ENCODE measurements around the gene PSTPIP1. TPM values are rescaled to one million over a fixed set of nuclear protein-coding genes. Genes with fewer than 3 reads are reported as not detected.

The PSTPIP1 gene
- total and polyA plus RNA-seq, 10 of the 15 experiments (the other 5 are each of a cell fraction or from before 2014, with no cell fraction given): 0.50 to 29.3 (median 14.5) TPM

DNA sequence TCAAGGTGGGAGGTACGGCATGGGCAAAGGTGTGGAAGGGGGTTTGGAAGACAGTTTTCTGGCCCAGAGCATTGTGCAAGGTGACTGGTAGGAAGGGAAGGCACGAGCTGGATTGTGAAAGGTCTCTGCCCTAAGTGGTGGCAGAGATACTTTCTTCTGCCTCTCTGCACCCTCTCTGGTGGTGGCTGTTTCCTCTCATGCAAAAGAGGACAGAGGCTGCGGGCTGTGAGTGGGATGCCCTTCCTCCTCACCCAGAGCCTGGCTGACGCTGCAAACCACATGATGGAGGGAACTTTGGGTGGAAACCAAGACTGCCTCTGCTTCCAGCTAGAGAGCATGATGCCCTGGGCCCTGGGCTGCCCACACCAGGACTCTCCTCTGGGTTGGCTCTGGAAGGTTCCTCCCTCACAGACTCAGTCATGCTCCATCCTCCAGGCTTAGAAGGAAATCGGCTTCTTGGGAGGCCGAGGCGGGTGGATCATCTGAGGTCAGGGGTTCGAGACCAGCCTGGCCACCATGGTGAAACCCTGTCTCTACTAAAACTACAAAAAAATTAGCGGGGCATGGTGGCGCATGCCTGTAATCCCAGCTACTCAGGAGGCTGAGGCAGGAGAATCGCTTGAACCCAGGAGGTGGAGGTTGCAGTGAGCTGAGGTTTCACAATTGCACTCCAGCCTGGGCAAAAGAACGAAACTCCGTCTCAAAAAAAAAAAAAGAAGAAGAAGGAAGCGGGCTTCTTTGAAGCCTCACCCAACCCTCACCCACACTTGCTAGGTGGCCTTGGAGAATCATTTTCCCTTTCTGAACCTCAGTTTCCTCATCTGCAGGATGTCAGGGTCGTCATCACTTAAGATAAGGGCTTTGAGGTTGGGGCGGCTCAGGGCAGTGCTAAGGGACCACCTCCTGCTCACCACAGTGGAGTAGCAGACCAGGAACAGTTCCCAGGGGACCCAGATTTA is 8.3 kb downstream of the PSTPIP1 start (continued):
- TF ChIP-seq SIN3A (IDR thresholded peaks at IDR 0.05; ENCODE audit: low read depth, low read length): no peak
- no peak for TF ChIP-seq ZSCAN29 (IDR thresholded peaks at IDR 0.05)
- TF ChIP-seq, protein P1, sequence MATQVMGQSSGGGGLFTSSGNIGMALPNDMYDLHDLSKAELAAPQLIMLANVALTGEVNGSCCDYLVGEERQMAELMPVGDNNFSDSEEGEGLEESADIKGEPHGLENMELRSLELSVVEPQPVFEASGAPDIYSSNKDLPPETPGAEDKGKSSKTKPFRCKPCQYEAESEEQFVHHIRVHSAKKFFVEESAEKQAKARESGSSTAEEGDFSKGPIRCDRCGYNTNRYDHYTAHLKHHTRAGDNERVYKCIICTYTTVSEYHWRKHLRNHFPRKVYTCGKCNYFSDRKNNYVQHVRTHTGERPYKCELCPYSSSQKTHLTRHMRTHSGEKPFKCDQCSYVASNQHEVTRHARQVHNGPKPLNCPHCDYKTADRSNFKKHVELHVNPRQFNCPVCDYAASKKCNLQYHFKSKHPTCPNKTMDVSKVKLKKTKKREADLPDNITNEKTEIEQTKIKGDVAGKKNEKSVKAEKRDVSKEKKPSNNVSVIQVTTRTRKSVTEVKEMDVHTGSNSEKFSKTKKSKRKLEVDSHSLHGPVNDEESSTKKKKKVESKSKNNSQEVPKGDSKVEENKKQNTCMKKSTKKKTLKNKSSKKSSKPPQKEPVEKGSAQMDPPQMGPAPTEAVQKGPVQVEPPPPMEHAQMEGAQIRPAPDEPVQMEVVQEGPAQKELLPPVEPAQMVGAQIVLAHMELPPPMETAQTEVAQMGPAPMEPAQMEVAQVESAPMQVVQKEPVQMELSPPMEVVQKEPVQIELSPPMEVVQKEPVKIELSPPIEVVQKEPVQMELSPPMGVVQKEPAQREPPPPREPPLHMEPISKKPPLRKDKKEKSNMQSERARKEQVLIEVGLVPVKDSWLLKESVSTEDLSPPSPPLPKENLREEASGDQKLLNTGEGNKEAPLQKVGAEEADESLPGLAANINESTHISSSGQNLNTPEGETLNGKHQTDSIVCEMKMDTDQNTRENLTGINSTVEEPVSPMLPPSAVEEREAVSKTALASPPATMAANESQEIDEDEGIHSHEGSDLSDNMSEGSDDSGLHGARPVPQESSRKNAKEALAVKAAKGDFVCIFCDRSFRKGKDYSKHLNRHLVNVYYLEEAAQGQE (IDR thresholded peaks at IDR 0.05; ENCODE audit: low read depth, low read length): no peak
- TF ChIP-seq ZNF274 (IDR thresholded peaks at IDR 0.05; ENCODE audit: insufficient read depth, insufficient read length): no peak
- TF ChIP-seq POLR2AphosphoS2 (IDR thresholded peaks at IDR 0.05; ENCODE audit: low read depth, low read length): no peak
- peak; percentile 62; the same call in 1 of the 2 replicates for TF ChIP-seq GATAD2B (conservative IDR thresholded peaks at IDR 0.05; ENCODE audit: low read depth)
- no peak for TF ChIP-seq ZNF622 (IDR thresholded peaks at IDR 0.05)
- TF ChIP-seq, protein P2, sequence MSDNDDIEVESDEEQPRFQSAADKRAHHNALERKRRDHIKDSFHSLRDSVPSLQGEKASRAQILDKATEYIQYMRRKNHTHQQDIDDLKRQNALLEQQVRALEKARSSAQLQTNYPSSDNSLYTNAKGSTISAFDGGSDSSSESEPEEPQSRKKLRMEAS (IDR thresholded peaks at IDR 0.05; ENCODE audit: low read depth, low read length): no peak
- TF ChIP-seq NR2F1 (conservative IDR thresholded peaks at IDR 0.05): peak; percentile 35; the same call in 1 of the 2 replicates
- no peak for TF ChIP-seq SUPT20H (IDR thresholded peaks at IDR 0.05; ENCODE audit: borderline replicate concordance, control insufficient read depth, low read depth, low read length)
- TF ChIP-seq, protein P3, sequence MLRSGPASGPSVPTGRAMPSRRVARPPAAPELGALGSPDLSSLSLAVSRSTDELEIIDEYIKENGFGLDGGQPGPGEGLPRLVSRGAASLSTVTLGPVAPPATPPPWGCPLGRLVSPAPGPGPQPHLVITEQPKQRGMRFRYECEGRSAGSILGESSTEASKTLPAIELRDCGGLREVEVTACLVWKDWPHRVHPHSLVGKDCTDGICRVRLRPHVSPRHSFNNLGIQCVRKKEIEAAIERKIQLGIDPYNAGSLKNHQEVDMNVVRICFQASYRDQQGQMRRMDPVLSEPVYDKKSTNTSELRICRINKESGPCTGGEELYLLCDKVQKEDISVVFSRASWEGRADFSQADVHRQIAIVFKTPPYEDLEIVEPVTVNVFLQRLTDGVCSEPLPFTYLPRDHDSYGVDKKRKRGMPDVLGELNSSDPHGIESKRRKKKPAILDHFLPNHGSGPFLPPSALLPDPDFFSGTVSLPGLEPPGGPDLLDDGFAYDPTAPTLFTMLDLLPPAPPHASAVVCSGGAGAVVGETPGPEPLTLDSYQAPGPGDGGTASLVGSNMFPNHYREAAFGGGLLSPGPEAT (IDR thresholded peaks at IDR 0.05; ENCODE audit: low read depth): peak; percentile 35; the same call in 1 of the 2 replicates
- TF ChIP-seq BHLHE40 (IDR thresholded peaks at IDR 0.05; ENCODE audit: borderline replicate concordance in 1 of 2, low read depth in 2 of 2, low read length in 1 of 2): peak; percentile 37 to 62; a peak in 2 of 4 replicates
- no peak for TF ChIP-seq MYB (IDR thresholded peaks at IDR 0.05; ENCODE audit: borderline replicate concordance, low read depth, low read length)
- TF ChIP-seq SREBF2 (IDR thresholded peaks at IDR 0.05; ENCODE audit: low read length): no peak
- TF ChIP-seq RFX5 (IDR thresholded peaks at IDR 0.05; ENCODE audit: low read depth, low read length): no peak
- no peak for TF ChIP-seq SREBF1 (IDR thresholded peaks at IDR 0.05; ENCODE audit: low read length)
- peak; percentile 40; the same call in 1 of the 3 replicates for TF ChIP-seq POU2F2 (IDR thresholded peaks at IDR 0.05; ENCODE audit: borderline replicate concordance, low read depth, low read length)
- no peak; the same call in 1 of the 2 replicates for TF ChIP-seq NBN (IDR thresholded peaks at IDR 0.05)
- TF ChIP-seq, protein P4, sequence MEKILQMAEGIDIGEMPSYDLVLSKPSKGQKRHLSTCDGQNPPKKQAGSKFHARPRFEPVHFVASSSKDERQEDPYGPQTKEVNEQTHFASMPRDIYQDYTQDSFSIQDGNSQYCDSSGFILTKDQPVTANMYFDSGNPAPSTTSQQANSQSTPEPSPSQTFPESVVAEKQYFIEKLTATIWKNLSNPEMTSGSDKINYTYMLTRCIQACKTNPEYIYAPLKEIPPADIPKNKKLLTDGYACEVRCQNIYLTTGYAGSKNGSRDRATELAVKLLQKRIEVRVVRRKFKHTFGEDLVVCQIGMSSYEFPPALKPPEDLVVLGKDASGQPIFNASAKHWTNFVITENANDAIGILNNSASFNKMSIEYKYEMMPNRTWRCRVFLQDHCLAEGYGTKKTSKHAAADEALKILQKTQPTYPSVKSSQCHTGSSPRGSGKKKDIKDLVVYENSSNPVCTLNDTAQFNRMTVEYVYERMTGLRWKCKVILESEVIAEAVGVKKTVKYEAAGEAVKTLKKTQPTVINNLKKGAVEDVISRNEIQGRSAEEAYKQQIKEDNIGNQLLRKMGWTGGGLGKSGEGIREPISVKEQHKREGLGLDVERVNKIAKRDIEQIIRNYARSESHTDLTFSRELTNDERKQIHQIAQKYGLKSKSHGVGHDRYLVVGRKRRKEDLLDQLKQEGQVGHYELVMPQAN (conservative IDR thresholded peaks at IDR 0.05): no peak
- TF ChIP-seq, protein P5, sequence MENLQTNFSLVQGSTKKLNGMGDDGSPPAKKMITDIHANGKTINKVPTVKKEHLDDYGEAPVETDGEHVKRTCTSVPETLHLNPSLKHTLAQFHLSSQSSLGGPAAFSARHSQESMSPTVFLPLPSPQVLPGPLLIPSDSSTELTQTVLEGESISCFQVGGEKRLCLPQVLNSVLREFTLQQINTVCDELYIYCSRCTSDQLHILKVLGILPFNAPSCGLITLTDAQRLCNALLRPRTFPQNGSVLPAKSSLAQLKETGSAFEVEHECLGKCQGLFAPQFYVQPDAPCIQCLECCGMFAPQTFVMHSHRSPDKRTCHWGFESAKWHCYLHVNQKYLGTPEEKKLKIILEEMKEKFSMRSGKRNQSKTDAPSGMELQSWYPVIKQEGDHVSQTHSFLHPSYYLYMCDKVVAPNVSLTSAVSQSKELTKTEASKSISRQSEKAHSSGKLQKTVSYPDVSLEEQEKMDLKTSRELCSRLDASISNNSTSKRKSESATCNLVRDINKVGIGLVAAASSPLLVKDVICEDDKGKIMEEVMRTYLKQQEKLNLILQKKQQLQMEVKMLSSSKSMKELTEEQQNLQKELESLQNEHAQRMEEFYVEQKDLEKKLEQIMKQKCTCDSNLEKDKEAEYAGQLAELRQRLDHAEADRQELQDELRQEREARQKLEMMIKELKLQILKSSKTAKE (IDR thresholded peaks at IDR 0.05; ENCODE audit: low read depth, poor library complexity, severe bottlenecking): no peak
